Activated CD4-positive, CD25-positive, alpha-beta regulatory T cell treated with anti-CD3 and anti-CD28 coated beads, Interleukin-2, amount 50 U/mL, for 24 hours (primary cell): ENCODE results near the gene PARP1.

Experiments used
- ATAC-seq, 2 donors: fragments of 150-1000 bp; cut with Tn5 transposase; one replicate each; pipeline ENCODE4 v1.10.0; 2021; ENCODE audit warnings: mild to moderate bottlenecking in 1 of 2, moderate library complexity in 1 of 2

PARP1 gene

GRCh38 chr1:226371866-226372490, 35.9 kb downstream of the PARP1 start:
- ATAC-seq: no peak

GRCh38 chr1:226371027-226371694, 36.7 kb downstream of the PARP1 start:
- no peak for ATAC-seq

- no peak for ATAC-seq
Observed at GRCh38 chr1:226370144-226370923, 37.6 kb downstream of the PARP1 start.

- ATAC-seq: no peak
Observed at GRCh38 chr1:226369110-226369509, 38.8 kb downstream of the PARP1 start.

- no peak for ATAC-seq
Observed at GRCh38 chr1:226366290-226366689, 41.6 kb downstream of the PARP1 start.

GRCh38 chr1:226365831-226366231, 42.1 kb downstream of the PARP1 start:
- no peak for ATAC-seq

GRCh38 chr1:226364901-226365565, 42.9 kb downstream of the PARP1 start:
- no peak for ATAC-seq

- no peak for ATAC-seq
Observed at GRCh38 chr1:226364514-226364899, 43.4 kb downstream of the PARP1 start.

- no peak for ATAC-seq
Observed at GRCh38 chr1:226363801-226364513, 43.9 kb downstream of the PARP1 start.

GRCh38 chr1:226362891-226363447, 44.9 kb downstream of the PARP1 start:
- no peak for ATAC-seq

GRCh38 chr1:226362361-226362760, 45.5 kb downstream of the PARP1 start:
- ATAC-seq: no peak

GRCh38 chr1:226360106-226360746, 47.7 kb downstream of the PARP1 start:
- peak; percentile 35 to 68 for ATAC-seq

GRCh38 chr1:226357416-226357815, 50.5 kb downstream of the PARP1 start:
- ATAC-seq: no peak

GRCh38 chr1:226355669-226356551, 52.0 kb downstream of the PARP1 start:
- ATAC-seq: no peak

- no peak for ATAC-seq
Observed at GRCh38 chr1:226355016-226355415, 52.9 kb downstream of the PARP1 start.

GRCh38 chr1:226353698-226354525, 54.0 kb downstream of the PARP1 start:
- no peak for ATAC-seq

GRCh38 chr1:226351709-226352108, 56.2 kb downstream of the PARP1 start:
- ATAC-seq: no peak

- no peak for ATAC-seq
Observed at GRCh38 chr1:226350519-226350865, 57.4 kb downstream of the PARP1 start.

- no peak for ATAC-seq
Observed at GRCh38 chr1:226349801-226350518, 57.9 kb downstream of the PARP1 start.
